Left renal pelvis (tissue), 4 donors: ENCODE measurements around the gene HGFAC. TPM values are rescaled to one million over a fixed set of nuclear protein-coding genes. Genes with fewer than 3 reads are reported as not detected.
"Not testable (repeated sequence)": the region's sequence is repeated elsewhere in the genome, so short reads cannot be mapped to it uniquely, and the experiment has no call there.

Experiments used
- DNase-seq, 4 donors: peaks; one replicate each; pipeline ENCODE4 v3.0.0-alpha.2; 2013; ENCODE audit warnings: low read depth in 4 of 4, low spot score in 3 of 4
- polyA plus RNA-seq, 4 donors: library from polyadenylated mRNA; unstranded; fragments of 120-200 nt; gene quantifications; one replicate each; pipeline ENCODE4 v1.2.1, GENCODE V29; 2013; ENCODE audit not compliant: insufficient read length in 4 of 4

The HGFAC gene
- polyA plus RNA-seq, 4 donors = 1.1 to 3.2 (median 1.3) TPM

DNA sequence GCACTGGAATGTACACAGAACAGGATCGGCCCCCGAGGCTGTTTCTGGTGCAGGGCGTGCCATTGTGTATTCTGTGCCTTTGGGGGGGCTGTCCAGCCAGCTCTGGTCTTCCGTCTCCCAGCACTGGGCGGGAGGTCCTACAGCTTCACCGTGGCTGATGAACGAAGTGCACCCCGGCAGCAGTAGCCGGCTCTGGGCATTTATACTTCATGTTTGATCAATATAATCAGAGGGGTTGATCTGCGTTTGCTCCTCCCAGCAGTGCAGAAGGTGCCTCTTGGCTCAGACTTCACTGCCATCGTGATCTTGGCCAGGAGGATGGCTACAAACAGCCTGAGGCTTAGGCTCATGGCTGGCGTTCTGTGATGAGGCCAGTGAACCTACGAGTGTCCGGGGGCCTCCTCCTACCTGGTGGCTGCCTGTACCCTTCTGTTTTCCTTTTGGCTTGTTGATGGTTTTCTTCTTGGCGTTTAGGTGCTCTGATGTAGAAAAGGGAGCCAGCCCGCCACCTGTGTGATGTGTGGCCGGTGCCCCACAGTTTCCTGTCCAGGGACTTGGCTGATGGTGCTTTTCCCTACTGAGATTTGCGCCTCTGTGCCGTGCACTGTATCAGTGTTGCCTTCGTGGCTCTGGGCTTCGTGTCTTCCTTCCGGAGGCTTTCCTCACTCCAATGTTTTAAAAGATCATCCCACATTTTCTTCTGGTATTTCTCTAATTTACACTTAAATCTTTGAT lies 31.2 kb upstream of the HGFAC start:
- no peak for DNase-seq

DNA sequence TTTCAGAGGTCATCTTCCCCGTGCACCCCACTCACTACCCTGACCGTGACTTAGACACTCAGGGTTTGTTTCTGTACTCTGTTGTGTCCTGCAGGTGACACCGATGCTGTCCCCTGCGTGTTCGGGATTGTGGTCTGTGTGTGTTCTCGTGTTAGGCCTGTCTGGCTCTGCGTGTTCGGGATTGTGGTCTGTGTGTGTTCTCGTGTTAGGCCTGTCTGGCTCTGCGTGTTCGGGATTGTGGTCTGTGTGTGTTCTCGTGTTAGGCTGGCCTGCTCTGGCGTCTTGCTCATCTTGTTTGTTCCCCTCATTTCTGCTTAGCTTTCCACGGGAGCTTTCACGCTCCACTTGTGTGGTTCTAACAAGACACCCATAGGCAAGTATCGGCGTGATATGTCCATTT lies 30.6 kb upstream of the HGFAC start:
- DNase-seq = not testable (repeated sequence)

DNA sequence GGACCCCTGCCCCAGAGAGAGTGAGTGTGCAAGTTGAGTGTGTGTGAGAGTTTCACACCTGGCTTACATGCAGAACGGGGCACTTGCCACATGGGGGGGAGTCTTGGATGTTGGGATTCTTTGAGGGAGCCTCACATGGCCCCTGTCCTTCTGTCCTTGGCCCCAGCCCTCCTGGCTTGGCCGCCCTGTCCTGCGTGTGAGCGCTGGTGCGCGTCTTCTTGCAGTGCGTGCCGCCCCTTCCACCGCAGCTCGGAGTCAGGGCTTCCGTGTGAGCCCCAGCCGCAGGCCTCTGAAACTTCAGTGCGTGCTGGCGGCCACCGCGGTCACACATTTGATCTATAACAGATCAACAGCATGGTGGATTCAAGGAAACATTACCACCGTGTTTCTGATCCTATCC lies 30.1 kb upstream of the HGFAC start:
- DNase-seq = no peak

GRCh38 chr4:3412257-3413020 lies 29.3 kb upstream of the HGFAC start:
- no peak for DNase-seq

DNA sequence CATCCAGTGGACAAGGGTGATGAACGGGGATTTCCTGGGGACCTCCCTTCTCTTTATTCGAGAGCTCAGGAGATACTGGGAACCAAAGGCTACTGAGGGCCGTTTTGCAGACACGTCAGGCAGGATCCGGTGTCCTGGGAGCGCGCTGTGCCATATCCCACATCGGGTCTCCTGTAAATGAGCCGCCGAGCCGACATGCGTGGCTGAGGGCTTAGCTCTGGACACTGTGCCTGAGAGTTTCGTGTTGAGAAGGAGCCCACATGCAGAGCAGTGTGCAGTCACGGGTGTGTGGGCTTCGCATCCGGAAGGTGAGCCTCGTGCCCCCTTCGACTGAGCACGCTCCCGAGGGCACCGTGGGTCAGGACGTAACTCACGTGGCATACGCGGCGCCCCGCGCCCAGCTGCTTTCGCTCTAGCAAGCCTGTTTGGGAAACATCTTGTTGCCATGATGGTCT lies 28.5 kb upstream of the HGFAC start:
- no peak for DNase-seq

- DNase-seq = no peak
These were observed 27.9 kb upstream of the HGFAC start for GRCh38 chr4:3413675-3414420.

DNA sequence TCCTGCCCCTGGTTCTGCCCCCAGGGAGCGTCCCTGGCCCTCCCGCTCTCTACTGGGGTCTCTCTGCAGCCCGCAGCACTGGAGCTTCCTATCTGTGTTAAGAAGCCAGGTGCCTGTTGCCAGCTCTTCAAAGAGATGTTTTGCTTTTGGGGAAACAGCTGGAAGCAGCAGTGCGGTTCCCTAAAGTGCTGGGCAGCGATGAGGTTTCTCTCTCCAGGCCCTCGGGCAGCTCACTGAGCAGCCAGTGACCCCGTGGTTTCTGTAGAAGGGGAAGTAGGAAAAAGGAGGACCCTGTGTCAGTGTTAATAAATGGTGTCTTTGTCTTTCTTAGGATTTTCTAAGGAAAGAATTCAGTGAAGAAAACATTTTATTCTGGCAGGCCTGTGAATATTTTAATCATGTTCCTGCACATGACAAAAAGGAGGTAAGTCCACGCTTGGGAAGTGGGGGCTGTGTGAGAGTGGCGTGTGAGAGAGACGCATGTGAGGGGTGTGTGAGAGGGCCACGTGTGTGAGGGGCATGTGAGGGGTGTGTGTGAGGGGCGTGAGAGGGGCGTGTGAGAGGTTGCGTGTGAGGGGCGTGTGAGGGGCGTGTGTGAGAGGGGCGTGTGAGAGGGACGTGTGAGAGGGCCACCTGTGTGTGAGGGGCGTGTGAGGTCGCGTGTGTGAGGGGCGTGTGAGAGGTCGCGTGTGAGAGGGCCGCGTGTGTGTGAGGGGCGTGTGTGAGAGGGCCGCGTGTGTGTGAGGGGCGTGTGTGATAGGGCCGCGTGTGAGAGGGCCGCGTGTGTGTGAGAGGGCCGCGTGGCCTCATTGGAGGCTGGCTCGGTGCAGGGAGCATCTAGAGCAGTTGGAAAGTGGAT lies 27.1 kb upstream of the HGFAC start:
- no peak for DNase-seq

DNA sequence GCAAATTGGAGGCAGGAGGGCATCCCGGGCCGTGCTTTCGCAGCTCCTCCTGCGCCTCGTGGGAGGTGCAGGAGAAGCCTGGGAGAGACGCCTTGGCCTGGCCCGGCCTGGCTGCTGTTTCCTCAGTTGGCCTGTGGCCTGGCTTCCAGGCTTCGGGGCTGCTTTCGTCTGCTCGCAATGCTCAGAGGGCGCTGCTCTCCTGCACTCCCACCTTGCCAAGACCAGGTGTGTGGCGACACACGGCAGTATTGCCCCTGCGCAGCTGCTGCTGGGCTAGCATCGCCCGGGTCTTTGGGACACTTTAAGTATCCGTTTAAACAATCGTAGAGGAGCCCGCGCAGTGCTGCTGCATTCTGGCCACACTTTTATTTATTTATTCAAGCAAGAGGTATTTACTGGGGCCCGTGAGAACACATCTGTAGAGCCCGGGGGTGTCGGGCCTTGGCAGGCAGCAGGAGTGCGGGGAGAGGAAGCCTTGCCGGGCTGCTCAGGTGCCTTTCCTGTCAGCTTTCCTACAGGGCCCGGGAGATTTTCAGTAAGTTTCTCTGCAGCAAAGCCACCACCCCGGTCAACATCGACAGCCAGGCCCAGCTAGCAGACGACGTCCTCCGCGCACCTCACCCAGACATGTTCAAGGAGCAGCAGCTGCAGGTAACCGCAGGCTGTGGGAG lies 26.2 kb upstream of the HGFAC start:
- no peak for DNase-seq

DNA sequence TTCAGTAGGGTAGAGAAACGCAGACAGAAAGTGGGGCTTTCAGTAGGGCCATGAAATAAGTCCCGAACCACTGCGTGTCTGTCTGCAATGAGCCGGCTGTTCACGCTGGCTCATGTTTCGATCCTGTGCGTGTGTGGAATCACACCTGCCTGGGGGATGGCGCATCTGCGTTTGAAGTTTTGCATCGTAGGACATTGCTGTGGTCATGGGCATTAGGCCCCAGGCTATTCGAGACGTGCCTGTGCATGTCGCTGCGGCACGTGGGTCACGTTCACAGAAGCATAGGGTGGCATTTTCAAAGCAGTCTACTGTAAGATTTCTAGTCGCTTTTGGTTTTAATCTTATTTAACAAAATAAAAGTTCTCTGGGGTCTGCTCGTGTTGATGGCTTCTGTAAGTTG lies 25.5 kb upstream of the HGFAC start:
- DNase-seq = no peak

DNA sequence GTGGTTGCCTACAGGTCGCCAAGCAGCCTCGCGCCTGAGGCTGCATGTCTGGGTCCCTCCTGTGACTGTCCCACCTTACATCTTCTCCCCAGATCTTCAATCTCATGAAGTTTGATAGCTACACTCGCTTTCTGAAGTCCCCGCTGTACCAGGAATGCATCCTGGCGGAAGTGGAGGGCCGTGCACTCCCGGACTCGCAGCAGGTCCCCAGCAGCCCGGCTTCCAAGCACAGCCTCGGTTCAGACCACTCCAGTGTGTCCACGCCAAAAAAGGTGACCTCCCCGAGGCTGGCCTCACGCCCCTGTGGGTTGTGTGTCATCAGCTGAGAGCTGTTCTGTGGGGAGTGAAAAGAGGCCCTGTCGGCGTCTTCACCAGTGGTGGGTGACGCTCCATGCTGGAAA lies 24.9 kb upstream of the HGFAC start:
- DNase-seq = no peak

DNA sequence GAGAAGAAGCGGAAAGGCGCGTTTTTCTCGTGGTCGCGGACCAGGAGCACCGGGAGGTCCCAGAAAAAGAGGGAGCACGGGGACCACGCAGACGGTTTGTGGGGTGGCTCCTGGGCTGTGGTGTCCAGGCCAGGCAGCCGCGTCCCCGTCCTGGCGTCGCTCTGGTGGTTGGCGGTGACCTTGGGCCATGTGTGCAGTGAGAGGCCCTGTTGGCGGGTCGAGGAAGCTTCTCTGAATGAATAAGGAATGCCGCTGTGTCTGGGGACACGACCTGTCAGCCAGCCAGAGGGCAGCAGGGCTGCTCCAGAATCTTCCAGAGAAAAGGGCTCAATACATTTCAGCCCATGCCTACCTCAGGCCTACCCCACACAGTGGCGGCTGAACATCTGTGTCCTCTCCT lies 24.3 kb upstream of the HGFAC start:
- no peak for DNase-seq

DNA sequence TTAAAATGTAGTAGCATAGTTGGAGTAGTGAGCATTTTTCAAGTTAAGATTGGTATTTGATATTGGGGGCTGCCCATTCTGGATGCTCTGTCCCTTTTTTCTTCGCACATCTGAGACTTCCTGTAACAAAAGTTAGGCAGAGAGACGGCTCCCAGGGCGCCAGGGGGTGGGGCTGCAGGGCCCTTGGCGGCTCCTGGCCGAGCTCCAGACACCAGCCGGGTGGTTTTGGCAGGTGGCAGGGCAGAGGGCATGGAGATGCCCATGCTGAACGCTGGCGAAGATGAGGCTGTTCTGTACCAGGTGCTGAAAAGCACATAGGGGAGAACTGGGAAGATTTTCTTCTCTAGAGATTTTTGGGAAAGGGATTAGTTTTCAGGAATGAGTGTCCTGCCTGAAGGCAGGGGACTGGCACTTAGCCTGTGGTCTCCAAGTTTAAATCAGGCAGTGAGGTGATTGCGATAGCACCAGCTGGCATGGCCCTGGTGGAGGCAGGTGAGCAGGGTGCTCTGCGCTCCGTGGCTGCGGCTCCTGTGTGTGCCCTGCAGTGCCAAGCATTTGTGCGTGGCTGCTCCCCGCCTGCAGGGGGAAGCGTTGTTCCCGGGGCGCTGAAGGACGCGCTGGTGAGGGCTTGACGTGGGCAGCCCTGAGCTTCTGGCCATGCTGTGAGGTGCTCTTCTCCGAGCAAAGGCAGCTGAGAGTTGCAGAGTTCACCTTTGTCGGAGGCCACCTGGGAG lies 23.6 kb upstream of the HGFAC start:
- no peak for DNase-seq

DNA sequence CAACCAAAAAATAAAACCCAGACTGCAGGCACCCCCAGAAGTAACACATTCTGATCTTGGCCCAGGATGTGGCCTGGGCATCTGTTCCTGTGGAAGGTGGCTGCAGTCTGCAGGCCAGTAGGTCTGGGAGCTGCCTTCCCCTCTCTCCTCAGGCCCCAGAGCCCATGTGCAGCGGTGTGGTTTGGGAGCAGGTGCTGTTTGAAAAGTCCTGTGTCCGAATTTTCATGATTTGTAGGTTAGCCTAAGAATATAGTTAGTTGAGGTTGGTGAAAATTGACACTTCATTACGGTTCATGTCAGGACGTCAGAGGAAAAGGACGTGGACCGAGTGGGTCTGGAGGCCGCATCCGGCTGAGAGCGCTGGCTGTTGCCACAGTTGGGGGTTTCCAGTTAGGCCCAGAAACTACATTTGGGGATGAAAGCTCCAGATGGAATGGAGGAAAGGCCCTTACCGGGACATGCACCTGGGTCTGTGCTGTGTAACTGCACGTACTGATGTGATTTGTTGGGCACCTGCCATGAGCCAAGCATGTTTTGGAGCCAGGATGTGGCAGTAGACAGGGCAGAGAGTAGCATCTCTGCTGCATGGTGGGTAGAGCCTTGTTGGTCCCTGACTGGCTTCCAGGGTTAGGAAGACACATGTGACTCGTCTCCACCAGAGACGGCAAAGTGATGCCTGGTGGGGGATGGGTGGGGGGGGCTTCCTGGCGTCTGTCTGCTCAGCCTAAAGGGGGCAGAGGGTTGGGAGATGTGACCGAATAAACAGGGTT lies 21.7 kb upstream of the HGFAC start:
- DNase-seq = no peak

DNA sequence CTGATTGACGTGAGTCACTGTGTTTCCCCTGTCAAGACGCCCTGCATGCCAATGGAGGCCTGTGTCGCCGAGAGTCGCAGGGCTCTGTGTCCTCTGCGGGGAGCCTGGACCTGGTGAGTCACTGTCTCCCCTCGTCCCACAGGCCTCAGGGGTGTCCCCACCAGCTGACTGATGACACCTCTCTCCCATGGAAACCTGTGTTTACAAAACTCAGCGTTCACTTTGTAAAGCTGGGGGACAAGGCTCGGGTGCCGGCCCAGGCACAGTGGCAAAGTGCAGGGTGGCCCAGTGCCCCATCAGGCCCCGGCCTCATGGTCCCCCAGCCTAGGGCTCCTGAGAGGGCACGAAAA lies 21.2 kb upstream of the HGFAC start:
- no peak for DNase-seq

DNA sequence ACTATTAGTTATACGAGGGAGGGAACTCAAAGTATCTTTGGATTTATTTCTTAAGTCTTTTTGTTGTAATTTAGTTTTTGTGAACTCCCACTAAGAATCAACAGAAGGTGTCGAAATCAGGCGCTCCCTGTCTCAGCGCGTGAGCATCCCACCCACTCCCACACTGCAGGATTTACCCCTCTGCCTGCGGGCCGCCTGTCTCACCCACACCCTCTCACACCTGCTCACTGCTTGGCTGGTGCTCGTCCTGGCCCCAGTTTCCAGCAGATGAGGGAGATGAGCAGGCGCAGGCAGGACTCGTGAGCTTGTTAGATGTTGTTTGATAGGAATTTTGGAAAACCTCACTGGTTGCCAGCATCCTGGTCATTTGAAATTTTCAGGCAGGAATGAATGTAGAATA lies 20.8 kb upstream of the HGFAC start:
- no peak for DNase-seq

DNA sequence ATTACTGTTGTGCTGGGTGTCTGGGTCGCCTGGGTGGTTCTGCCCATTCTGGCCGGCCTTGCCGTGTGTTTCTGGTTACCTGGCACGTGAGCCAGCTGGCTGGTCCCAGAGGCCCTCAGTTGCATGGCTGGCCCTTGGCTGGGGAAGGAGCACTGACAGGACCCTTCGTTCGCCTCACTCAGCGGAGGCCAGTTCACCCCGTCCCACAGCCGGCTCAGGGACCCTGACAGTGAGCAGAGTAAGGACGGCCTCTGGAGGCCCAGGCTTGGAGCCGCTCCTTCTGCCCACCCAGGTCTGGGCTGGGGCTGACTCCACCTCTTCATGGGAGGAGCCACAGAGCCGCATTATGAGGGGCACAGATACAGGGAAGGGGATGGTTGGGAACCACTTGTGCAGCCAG lies 20.3 kb upstream of the HGFAC start:
- no peak for DNase-seq

DNA sequence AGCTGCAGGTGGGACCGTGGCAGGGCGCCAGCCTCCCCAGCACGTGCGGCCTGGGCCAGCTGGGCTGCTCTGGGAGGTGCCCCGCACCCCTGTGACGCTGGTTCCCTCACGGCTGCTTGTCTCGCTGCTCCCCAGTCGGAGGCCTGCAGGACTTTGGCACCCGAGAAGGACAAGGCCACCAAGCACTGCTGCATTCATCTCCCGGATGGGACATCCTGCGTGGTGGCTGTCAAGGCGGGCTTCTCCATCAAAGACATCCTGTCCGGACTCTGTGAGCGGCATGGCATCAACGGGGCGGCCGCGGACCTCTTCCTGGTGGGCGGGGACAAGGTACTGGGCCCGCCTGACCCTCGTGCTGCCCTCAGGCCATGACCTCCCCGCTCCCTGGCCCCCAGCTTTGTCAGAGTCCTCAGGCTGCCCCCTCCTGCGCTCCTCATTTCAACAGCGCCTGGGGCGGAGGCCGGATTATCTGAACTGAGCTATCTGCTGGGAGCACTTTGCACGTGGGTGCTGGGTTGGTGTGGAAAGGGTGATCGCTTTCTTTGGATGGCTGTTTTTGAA lies 19.4 kb upstream of the HGFAC start:
- DNase-seq = no peak

DNA sequence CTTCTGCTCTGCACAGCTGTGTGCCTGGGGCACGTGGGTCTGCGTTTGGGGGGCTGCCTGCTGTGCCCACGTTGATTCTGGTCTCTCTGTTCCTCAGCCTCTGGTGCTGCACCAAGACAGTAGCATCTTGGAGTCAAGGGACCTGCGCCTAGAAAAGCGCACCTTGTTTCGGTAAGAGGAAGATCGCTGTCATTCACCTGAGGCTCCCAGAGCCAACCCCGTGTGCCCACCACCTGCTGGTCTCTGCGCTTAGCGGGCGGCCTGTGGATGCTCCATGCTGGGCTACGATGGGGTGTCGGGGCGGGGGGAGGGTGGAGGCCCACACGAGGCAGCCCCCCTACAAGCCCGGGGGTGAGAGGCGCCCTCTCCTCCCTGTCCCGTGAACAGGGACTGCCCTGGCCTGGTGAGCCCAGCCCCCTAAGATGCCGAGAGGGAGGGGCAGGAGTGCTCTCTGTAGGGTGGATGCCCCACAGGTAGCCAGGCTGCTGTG lies 18.9 kb upstream of the HGFAC start:
- DNase-seq = no peak
